Measurements from ENCODE around the gene ARFGEF3. TPM values are rescaled to one million over a fixed set of nuclear protein-coding genes. Genes with fewer than 3 reads are reported as not detected.

The ARFGEF3 gene
- total RNA-seq, 1 donor from 2014 or later: 1.1 TPM

DNA sequence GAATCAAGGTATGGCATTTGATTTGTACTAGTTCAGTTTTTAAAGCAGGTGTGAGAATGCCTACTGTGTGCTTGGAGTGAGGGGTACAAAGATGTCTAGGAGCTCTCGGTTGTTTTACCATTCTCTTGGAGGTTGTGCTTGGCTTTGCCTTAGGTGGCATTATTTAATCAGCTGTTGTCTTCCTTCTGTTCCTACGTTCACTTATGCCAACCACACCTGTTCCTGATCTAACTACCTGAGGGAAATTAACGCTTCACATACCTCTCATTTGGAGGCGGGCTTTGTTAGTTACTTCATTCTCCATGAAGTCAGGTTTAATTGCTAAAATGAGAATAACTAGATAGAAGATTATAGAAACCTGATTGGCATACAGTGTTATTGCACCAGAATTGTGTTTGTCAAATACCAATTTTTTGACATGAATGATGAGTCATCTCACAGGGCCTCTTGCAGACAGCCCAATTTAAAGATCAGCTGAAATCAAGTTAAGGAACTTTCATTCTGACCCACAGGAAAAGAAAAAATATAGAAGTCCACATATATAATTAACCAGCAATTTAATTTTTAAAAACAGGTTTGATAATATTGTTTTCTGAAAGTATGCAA, 81.4 kb downstream of the ARFGEF3 start:
- DNase-seq: no peak

GRCh38 chr6:138245751-138246150, 84.0 kb downstream of the ARFGEF3 start:
- DNase-seq: no peak

DNA sequence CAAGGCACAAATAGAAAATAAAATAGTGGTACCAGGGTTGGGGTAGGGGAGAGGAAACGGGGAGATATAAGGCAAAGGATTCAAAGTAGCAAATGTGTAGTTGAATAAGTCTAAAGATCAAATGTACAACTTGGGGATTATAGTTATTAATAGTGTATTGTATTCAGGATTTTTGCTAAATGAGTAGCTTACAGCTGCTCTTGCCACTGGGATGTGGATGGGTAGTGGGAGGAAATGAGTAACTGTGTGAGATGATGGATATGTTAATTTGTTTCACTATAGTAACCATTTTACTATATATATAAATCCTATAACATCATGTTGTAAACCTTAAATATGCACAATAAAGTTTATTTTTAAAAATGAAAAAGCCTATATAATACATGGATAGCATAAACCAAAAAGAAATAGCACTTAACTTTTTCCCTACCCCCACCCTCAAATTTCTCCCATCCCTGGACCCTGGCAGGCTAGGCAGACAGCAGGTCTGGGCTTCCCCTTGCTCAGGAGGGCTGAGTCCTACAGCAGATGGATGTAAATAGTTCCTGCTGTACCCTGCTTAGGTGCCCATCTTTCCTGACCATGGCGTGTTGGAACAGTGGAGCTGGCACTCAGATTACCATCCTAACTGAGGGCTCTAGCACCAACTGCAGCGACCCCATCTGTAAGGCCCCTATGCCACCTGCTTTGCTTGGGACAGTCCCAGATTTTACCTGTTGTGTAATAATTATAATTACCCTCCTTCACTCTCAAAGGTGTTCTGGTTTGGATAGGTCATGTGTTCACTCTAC, 85.1 kb downstream of the ARFGEF3 start:
- no peak for DNase-seq

DNA sequence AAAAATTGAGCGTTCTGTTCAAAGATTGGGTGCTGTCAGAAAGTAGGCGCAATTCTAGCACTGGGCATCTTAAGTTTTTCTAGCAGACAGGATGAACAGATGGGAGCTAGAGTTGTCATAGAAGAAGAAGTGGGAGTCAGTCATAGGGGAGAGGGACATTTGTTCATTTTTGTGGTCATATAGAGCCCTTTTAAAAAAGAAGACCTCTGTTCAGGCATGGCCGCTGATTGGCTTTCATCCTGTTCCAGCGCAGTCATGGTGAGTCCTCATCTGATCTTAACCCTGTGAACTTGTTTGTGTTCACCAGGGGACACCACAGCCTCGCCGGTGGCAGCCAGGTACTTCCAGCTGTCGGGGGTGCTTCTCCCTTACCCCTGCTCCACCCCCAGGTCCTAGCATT, 86.3 kb downstream of the ARFGEF3 start:
- no peak for DNase-seq

GRCh38 chr6:138248878-138249277, 87.1 kb downstream of the ARFGEF3 start:
- DNase-seq: no peak

GRCh38 chr6:138250053-138250452, 88.3 kb downstream of the ARFGEF3 start:
- no peak for DNase-seq

GRCh38 chr6:138250513-138251247, 88.9 kb downstream of the ARFGEF3 start:
- no peak for DNase-seq

DNA sequence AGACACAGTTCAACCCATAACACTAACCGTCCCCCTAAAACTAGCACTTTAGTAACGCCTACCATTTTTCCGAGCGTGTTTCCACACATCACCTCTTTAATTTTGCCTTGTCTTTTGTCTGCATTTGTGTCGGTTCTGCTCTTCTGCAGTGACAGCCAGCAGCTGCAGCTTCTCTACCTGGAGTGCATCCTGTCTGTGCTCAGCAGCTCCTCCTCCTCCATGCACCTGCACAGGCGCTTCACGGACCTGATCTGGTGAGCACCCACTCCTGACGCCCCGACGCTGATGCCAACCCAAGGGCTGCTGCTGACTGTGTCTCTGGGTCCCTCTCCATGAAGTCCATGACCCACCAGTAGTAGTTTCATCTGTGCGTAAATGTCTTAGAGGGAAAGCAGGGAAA, 92.0 kb downstream of the ARFGEF3 start:
- no peak for DNase-seq

- DNase-seq: no peak
Observed at GRCh38 chr6:138255443-138255842, 93.7 kb downstream of the ARFGEF3 start.

GRCh38 chr6:138257638-138258040, 95.9 kb downstream of the ARFGEF3 start:
- no peak for DNase-seq

DNA sequence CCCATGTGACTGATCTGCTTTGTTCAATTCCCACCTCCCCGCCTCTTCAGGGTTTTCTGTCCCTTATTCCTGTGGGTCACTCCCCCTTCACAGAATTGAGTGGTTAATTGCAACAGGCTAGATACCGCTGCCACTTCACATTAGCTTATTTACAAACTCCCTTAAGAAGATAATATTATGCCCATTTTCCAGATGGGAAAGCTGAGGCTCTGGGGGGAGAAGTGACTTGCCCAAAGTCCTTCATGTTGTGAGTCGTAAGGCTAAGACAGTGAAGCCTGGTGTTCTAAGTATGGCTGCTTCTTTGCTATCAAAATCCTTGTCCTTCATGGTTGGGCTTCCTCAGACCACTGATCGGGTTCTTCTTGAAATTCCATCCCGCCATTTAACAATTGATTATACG, 96.5 kb downstream of the ARFGEF3 start:
- no peak for DNase-seq

GRCh38 chr6:138258991-138259390, 97.3 kb downstream of the ARFGEF3 start:
- DNase-seq: no peak

- DNase-seq: peak; percentile 16
Observed at GRCh38 chr6:138261116-138261780, 99.5 kb downstream of the ARFGEF3 start.

DNA sequence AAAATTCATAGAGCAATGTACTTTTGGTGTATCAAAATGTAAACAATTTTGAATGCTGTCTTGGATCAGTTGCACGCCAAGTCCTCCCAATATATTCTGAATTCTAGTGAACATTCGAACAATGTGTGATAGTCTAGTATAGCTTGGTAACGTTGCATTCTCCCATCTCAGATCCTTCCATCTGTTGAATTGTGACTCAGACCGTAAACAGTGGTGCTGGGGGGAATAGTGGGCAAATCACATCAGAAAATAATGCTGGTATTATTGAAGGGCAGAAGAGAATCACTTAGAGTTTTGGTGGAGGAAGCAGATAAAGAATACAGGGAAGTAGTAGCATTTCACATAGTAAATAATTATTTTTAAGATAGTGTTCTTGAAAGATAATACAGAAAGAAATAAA, 102.2 kb downstream of the ARFGEF3 start:
- no peak for DNase-seq

GRCh38 chr6:138264372-138264880, 102.7 kb downstream of the ARFGEF3 start:
- DNase-seq: no peak

DNA sequence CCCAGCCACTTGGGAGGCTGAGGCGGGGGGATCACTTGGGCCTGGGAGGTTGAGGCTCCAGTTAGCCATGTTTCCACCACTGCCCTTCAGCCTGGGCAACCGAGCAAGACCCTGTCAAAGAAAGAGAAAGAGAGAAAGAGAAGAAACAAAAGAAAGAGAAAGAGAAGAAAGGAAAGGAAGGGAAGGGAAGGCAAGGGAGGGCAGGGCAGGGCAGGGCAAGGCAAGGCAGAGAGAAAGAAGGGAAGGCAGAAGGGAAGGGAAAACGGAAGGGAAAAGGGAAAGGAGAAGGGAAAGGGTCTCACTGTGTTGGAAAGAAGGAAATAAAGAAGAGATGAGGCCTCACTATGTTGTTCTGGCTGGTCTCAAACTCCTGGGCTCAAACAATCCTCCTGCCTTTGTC, 104.4 kb downstream of the ARFGEF3 start:
- no peak for DNase-seq

DNA sequence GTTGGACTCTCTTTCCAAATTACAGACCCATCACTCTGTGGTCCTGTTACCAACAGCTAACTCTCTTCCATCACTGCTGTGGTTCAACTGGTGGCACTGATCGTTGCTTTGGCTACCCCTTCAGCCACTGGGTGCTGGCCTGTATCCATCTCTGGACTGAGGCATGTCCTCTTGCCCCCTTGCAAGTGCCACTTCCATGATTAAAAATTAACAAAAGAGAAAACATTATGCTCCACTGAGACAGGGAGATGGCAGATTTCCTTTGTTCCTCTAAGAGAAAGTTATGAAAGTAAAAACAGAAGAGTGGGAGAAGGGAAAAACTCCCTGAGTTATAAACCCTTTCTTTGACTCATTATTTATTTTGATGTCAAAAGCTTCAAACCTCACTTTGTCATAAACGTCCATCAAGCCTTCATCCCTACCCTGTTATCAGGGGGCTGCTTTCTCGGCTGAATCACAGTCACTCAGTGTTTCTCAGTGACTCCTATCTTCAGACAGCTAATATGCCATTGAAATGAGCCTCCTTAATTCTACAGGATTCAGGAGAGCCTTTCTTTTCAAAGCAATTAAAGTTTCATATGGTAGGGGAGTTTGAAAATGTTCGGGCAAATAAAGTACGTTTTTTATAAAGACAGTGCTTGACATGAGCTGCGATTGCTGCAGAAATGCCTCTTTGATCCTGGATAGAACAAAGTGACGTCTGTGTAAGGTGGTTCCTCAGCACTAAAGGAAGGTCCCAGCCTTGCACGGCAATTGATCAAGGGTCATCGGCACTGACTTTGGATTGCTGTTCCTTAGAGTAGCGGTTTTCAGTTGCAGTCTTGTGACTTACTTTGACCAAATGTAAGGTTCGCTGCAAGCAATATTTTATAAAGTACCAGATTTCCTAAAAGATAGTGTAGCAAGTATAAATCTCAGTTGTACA, 106.5 kb downstream of the ARFGEF3 start:
- no peak for DNase-seq

GRCh38 chr6:138271451-138271850, 109.7 kb downstream of the ARFGEF3 start:
- no peak for DNase-seq

- DNase-seq: no peak
Observed at GRCh38 chr6:138272533-138273315, 111.0 kb downstream of the ARFGEF3 start.

GRCh38 chr6:138275976-138276375, 114.2 kb downstream of the ARFGEF3 start:
- no peak for DNase-seq

DNA sequence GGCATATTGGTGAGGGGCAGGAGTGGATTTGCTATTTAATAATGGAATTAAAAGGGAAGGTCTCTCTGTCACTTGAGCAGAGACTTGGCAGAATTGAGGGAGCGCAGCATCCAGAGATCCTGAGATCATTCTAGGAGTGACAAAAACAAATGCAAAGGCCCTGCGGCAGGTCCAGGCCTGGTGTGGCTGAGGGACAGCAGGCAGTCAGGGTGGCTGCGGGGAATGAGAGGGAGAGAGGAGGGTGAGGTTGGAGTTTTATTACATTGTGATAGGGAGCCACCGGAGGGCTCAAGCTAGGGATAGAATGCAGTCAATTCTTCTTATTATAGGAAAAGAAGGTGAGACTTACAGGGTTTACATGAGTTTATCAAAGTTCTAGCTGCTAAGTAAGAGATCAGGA, 116.1 kb downstream of the ARFGEF3 start:
- DNase-seq: no peak

Measured in skin of body (tissue), 2 donors.